Caco-2 (cell line): Measurements from ENCODE around the gene NOM1. TPM values are rescaled to one million over a fixed set of nuclear protein-coding genes. Genes with fewer than 3 reads are reported as not detected.

Source experiments
- BruUV-seq: library from RNA; stranded (reverse); fragments of 400-500 nt; replicated peaks from 2 replicates; lab custom pipeline; 2021; lab: Mats Ljungman, UMichigan
- CTCF ChIA-PET: fragments of 300-600 bp; sonication (Branson Sonifier 250); formaldehyde crosslinking; loops from one replicate; lab custom pipeline; 2022; ENCODE audit warnings: antibody characterized with exemption; lab: Charles Lee
- POLR2A ChIA-PET: fragments of 300-600 bp; sonication (Branson Sonifier 250); formaldehyde crosslinking; loops from one replicate; lab custom pipeline; 2022; ENCODE audit warnings: antibody characterized with exemption; lab: Charles Lee
- DNase-seq, 2 experiments: peaks; one replicate each; pipeline versions ENCODE4 v3.0.0 to v3.0.0-alpha.2; 2020 to 2022
- H3K27me3 ChIP-seq: replicated peaks from 2 replicates; pipeline ENCODE4 v1.6.0; 2011; ENCODE audit warnings: low read length; ENCODE audit not compliant: control insufficient read depth, insufficient read depth
- H3K36me3 ChIP-seq: 2 replicates; pipeline ENCODE4 v1.5.1; 2011; ENCODE audit warnings: low read length; ENCODE audit not compliant: control insufficient read depth, insufficient read depth
- H3K4me1 ChIP-seq: fragments of 250-450 bp; sonication (Bioruptor Pico); 2 replicates; pipeline ENCODE4 v1.5.1; 2020; ENCODE audit warnings: mild to moderate bottlenecking
- H3K4me3 ChIP-seq: 2 replicates; pipeline ENCODE4 v1.5.1; 2011; ENCODE audit warnings: low read depth, mild to moderate bottlenecking, control low read depth, low read length
- H3K9me3 ChIP-seq: fragments of 250-450 bp; sonication (Bioruptor Pico); 2 replicates; pipeline ENCODE4 v1.5.1; 2020; ENCODE audit warnings: mild to moderate bottlenecking, moderate library complexity
- H3K27ac Mint-ChIP-seq: one replicate; pipeline ENCODE4 v1.8.0; 2022; ENCODE audit warnings: mixed read lengths; ENCODE audit not compliant: unreplicated experiment
- H3K27me3 Mint-ChIP-seq: one replicate; pipeline ENCODE4 v1.8.0; 2022; ENCODE audit warnings: mixed read lengths; ENCODE audit not compliant: insufficient read depth, unreplicated experiment
- H3K36me3 Mint-ChIP-seq: one replicate; pipeline ENCODE4 v1.8.0; 2022; ENCODE audit warnings: mild to moderate bottlenecking, mixed read lengths; ENCODE audit not compliant: insufficient read depth, unreplicated experiment
- H3K4me1 Mint-ChIP-seq: one replicate; pipeline ENCODE4 v1.8.0; 2022; ENCODE audit warnings: low read depth, mixed read lengths; ENCODE audit not compliant: unreplicated experiment
- H3K4me3 Mint-ChIP-seq: one replicate; pipeline ENCODE4 v1.8.0; 2022; ENCODE audit warnings: mild to moderate bottlenecking, moderate library complexity, mixed read lengths; ENCODE audit not compliant: unreplicated experiment
- H3K9me3 Mint-ChIP-seq: one replicate; pipeline ENCODE4 v1.8.0; 2022; ENCODE audit warnings: mixed read lengths; ENCODE audit not compliant: unreplicated experiment
- CTCF ChIP-seq, 2 experiments: fragments of 200-600 bp in 1 of 2; IDR thresholded peaks; 1 replicate in 1 of 2; 2 replicates in 1 of 2; pipeline versions ENCODE4 v1.5.1 to v1.8.0; 2011 to 2022; ENCODE audit warnings: antibody characterized with exemption in 1 of 2, control low read depth in 1 of 2, inconsistent platforms in 1 of 2, low read depth in 1 of 2, low read length in 1 of 2, mild to moderate bottlenecking in 1 of 2, moderate library complexity in 1 of 2; ENCODE audit not compliant: insufficient read depth in 1 of 2, severe bottlenecking in 1 of 2, unreplicated experiment in 1 of 2
- intact Hi-C: fragments of 100-400 bp; cut with micrococcal nuclease; formaldehyde crosslinking; loops from one replicate; pipeline ENCODE4 v1.10.0; 2022; ENCODE audit not compliant: unreplicated experiment
- total RNA-seq: library from RNA; stranded (reverse); gene quantifications from 2 replicates; pipeline ENCODE4 v1.2.3, GENCODE V29; 2022

Gene NOM1
- total RNA-seq, 1 experiment from 2014 or later, result 37.7 TPM

GRCh38 chr7:156984174-156984891, 34.8 kb downstream of the NOM1 start:
- Histone ChIP-seq H3K27me3 (no peaks in the 10 kb centered on the region), H3K4me3 (no peak overlapping the region), H3K4me1 (no peaks in the 10 kb centered on the region), H3K36me3 (peaks cover 4% of the 10 kb centered on the region; the same call in 1 of the 2 replicates), H3K9me3 (0 out of 2 replicates have a peak, but pooled peaks cover 5% of the 10 kb centered on the region)
- Mint-ChIP-seq H3K4me1 (no peaks in the 10 kb centered on the region), H3K27ac (no peak overlapping the region), H3K36me3 (peaks cover 8% of the 10 kb centered on the region), H3K4me3 (no peak overlapping the region), H3K27me3 (no peaks in the 10 kb centered on the region), H3K9me3 (peaks cover 9% of the 10 kb centered on the region)
- ChIA-PET CTCF (no interaction called here), POLR2A (no interaction called here)
- DNase-seq, result no peak
- intact Hi-C loops, result no loop called here
- no TSS peak for BruUV-seq
- TF ChIP-seq CTCF (IDR thresholded peaks at IDR 0.05; ENCODE audit: insufficient read depth in 1 of 2, low read depth in 1 of 2, low read length in 1 of 2, severe bottlenecking in 1 of 2, unreplicated experiment in 1 of 2), result no peak

- no peak for DNase-seq
- intact Hi-C loops, result no loop called here
- Mint-ChIP-seq H3K4me3 (no peak overlapping the region), H3K9me3 (no peaks in the 10 kb centered on the region), H3K27me3 (no peaks in the 10 kb centered on the region), H3K27ac (no peak overlapping the region), H3K36me3 (peaks cover 14% of the 10 kb centered on the region), H3K4me1 (no peaks in the 10 kb centered on the region)
- Histone ChIP-seq H3K4me3 (no peak overlapping the region), H3K9me3 (no peaks in the 10 kb centered on the region), H3K36me3 (peaks cover 4% of the 10 kb centered on the region; the same call in 1 of the 2 replicates), H3K4me1 (no peaks in the 10 kb centered on the region), H3K27me3 (no peaks in the 10 kb centered on the region)
- no TSS peak for BruUV-seq
- POLR2A ChIA-PET, result no interaction called here
- TF ChIP-seq CTCF (IDR thresholded peaks at IDR 0.05; ENCODE audit: insufficient read depth in 1 of 2, low read depth in 1 of 2, low read length in 1 of 2, severe bottlenecking in 1 of 2, unreplicated experiment in 1 of 2), result no peak
- CTCF ChIA-PET, result interaction anchor here (0.5 to 1.4 kb wide), 3 partner anchors 22 to 148 kb away, joined by 3 to 4 read pairs (median 3); no protein-coding TSS in a partner anchor
Measured at GRCh38 chr7:156985101-156985992, 35.8 kb downstream of the NOM1 start.

GRCh38 chr7:156986378-156986777, 36.9 kb downstream of the NOM1 start:
- no peak overlapping the region for H3K4me3 Mint-ChIP-seq
- BruUV-seq, result no TSS peak
- H3K9me3 Mint-ChIP-seq, result no peaks in the 10 kb centered on the region
- H3K4me1 ChIP-seq, result no peaks in the 10 kb centered on the region
- no peaks in the 10 kb centered on the region for H3K4me1 Mint-ChIP-seq
- no peak for TF ChIP-seq CTCF (IDR thresholded peaks at IDR 0.05; ENCODE audit: insufficient read depth in 1 of 2, low read depth in 1 of 2, low read length in 1 of 2, severe bottlenecking in 1 of 2, unreplicated experiment in 1 of 2)
- intact Hi-C loops, result no loop called here
- H3K27me3 ChIP-seq, result no peaks in the 10 kb centered on the region
- H3K27ac Mint-ChIP-seq, result no peak overlapping the region
- peaks cover 14% of the 10 kb centered on the region for H3K36me3 Mint-ChIP-seq
- POLR2A ChIA-PET, result no interaction called here
- no peaks in the 10 kb centered on the region for H3K9me3 ChIP-seq
- no peaks in the 10 kb centered on the region; the same call in 1 of the 2 replicates for H3K36me3 ChIP-seq
- no peaks in the 10 kb centered on the region for H3K27me3 Mint-ChIP-seq
- no peak for DNase-seq
- H3K4me3 ChIP-seq, result no peak overlapping the region
- CTCF ChIA-PET, result interaction anchor here (0.5 to 1.4 kb wide), 4 partner anchors 35 to 280 kb away, joined by 3 to 5 read pairs (median 4); no protein-coding TSS in a partner anchor
